ENCODE results near the gene IRF5. TPM values are rescaled to one million over a fixed set of nuclear protein-coding genes. Genes with fewer than 3 reads are reported as not detected.

IRF5 gene
- total and polyA plus RNA-seq, 10 of the 15 experiments (the other 5 are each of a cell fraction or from before 2014, with no cell fraction given): 5.4 to 90.3 (median 61.7) TPM

DNA sequence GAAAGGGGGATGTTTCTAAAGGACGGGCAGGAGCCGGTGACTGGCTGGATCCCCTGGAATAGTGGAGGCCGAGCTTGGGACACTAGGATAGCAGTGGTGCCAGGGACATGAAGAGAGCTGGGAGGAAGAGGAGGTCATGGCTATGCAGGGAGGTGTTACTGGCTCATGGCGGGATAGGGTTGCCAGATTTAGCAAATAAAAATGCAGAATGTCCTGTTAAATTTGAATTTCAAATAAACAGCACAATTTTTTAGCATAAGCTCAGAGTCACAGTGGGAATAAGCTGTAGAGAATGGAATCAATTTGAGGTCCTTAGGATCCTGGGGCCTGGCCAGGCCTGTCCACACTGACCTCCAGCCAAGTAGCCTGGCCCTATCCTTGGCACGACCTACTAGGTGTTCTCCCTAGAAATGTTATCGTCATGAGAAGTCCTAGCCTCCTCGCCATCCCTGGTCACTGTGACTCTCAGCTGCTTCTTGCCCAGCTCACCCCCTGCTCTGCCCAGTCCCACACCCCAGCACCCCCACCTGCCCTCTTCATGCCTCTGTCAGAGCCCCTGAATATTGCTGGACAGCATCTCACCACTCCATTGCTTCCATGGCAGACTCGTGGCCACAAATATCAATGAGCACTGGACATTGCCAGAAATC is 19.6 kb upstream of the IRF5 start (continued):
- TF ChIP-seq, protein P1, sequence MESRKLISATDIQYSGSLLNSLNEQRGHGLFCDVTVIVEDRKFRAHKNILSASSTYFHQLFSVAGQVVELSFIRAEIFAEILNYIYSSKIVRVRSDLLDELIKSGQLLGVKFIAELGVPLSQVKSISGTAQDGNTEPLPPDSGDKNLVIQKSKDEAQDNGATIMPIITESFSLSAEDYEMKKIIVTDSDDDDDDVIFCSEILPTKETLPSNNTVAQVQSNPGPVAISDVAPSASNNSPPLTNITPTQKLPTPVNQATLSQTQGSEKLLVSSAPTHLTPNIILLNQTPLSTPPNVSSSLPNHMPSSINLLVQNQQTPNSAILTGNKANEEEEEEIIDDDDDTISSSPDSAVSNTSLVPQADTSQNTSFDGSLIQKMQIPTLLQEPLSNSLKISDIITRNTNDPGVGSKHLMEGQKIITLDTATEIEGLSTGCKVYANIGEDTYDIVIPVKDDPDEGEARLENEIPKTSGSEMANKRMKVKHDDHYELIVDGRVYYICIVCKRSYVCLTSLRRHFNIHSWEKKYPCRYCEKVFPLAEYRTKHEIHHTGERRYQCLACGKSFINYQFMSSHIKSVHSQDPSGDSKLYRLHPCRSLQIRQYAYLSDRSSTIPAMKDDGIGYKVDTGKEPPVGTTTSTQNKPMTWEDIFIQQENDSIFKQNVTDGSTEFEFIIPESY (IDR thresholded peaks at IDR 0.05): no peak

DNA sequence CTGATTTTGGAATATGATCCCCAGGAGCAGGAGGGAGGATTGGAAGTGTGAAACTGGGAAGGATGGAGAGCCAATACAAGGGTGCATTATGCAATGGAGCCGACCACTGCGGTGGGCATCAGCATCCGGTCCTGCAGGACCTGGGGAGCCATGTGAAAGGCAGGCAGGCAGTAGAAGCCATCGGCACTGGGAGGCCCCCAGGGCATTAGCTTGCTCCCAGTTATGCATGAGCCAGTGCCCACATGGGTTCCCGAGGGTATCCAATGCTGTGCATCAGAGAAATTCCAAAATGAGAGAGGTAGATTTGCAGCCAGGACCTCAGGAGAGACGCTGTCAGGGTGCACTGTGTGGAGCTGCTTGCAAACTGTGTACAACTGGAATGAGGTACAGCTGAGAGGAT is 18.5 kb upstream of the IRF5 start:
- TF ChIP-seq STAT3 (IDR thresholded peaks at IDR 0.05; ENCODE audit: low read depth, low read length): no peak
- no peak for TF ChIP-seq ZBED1 (IDR thresholded peaks at IDR 0.05; ENCODE audit: borderline replicate concordance)
- TF ChIP-seq LARP7 (IDR thresholded peaks at IDR 0.05): no peak
- TF ChIP-seq CREM (IDR thresholded peaks at IDR 0.05; ENCODE audit: low read depth): no peak
- TF ChIP-seq, protein P1 (IDR thresholded peaks at IDR 0.05): no peak
- no peak for TF ChIP-seq YY1 (IDR thresholded peaks at IDR 0.05; ENCODE audit: low read depth, low read length)
- TF ChIP-seq ESRRA (IDR thresholded peaks at IDR 0.05; ENCODE audit: low read length): no peak
- TF ChIP-seq, protein P2, sequence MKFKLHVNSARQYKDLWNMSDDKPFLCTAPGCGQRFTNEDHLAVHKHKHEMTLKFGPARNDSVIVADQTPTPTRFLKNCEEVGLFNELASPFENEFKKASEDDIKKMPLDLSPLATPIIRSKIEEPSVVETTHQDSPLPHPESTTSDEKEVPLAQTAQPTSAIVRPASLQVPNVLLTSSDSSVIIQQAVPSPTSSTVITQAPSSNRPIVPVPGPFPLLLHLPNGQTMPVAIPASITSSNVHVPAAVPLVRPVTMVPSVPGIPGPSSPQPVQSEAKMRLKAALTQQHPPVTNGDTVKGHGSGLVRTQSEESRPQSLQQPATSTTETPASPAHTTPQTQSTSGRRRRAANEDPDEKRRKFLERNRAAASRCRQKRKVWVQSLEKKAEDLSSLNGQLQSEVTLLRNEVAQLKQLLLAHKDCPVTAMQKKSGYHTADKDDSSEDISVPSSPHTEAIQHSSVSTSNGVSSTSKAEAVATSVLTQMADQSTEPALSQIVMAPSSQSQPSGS (IDR thresholded peaks at IDR 0.05; ENCODE audit: low read length): no peak
- no peak for TF ChIP-seq PML (IDR thresholded peaks at IDR 0.05; ENCODE audit: low read length)
- TF ChIP-seq, protein P3, sequence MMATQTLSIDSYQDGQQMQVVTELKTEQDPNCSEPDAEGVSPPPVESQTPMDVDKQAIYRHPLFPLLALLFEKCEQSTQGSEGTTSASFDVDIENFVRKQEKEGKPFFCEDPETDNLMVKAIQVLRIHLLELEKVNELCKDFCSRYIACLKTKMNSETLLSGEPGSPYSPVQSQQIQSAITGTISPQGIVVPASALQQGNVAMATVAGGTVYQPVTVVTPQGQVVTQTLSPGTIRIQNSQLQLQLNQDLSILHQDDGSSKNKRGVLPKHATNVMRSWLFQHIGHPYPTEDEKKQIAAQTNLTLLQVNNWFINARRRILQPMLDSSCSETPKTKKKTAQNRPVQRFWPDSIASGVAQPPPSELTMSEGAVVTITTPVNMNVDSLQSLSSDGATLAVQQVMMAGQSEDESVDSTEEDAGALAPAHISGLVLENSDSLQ (IDR thresholded peaks at IDR 0.05): no peak
- TF ChIP-seq CREB1 (IDR thresholded peaks at IDR 0.05; ENCODE audit: low read depth): no peak
- no peak for TF ChIP-seq MTA2 (IDR thresholded peaks at IDR 0.05; ENCODE audit: low read depth)
- TF ChIP-seq, protein P4, sequence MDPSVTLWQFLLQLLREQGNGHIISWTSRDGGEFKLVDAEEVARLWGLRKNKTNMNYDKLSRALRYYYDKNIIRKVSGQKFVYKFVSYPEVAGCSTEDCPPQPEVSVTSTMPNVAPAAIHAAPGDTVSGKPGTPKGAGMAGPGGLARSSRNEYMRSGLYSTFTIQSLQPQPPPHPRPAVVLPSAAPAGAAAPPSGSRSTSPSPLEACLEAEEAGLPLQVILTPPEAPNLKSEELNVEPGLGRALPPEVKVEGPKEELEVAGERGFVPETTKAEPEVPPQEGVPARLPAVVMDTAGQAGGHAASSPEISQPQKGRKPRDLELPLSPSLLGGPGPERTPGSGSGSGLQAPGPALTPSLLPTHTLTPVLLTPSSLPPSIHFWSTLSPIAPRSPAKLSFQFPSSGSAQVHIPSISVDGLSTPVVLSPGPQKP (IDR thresholded peaks at IDR 0.05; ENCODE audit: low read depth, low read length): no peak
- TF ChIP-seq HCFC1 (IDR thresholded peaks at IDR 0.05; ENCODE audit: low read length): no peak
- ChIA-PET CTCF (interaction anchor here (1.6 kb wide), 1 partner anchor 14 kb away, joined by 4 read pairs; no protein-coding TSS in a partner anchor), RAD21 (ENCODE audit: unreplicated experiment) (no interaction called here), POLR2A (no interaction called here), SMC1A (ENCODE audit: uncharacterized antibody, unreplicated experiment) (interaction anchor here (1.1 kb wide), 1 partner anchor 22 kb away, joined by 5 read pairs; no protein-coding TSS in a partner anchor)
- Histone ChIP-seq H3K4me2 (ENCODE audit: control insufficient read depth, insufficient read depth) (no peak overlapping the region), H3K79me2 (ENCODE audit: control insufficient read depth, insufficient read depth, low read length) (no peaks in the 10 kb centered on the region), H3K9me3 (replicated peaks; ENCODE audit: control insufficient read depth, insufficient read depth, low read length) (no peaks in the 10 kb centered on the region), H3K27me3 (replicated peaks in 1 of 2; ENCODE audit: control insufficient read depth in 2 of 2, insufficient read depth in 2 of 2, low read length in 1 of 2) (no peaks in the 10 kb centered on the region), H3K4me3 (no peak overlapping the region), H3K9ac (ENCODE audit: control insufficient read depth, insufficient read depth, low read length) (no peak overlapping the region), H3K4me1 (ENCODE audit: control insufficient read depth, insufficient read depth, low read length) (peaks cover 9% of the 10 kb centered on the region), H2AFZ (ENCODE audit: control insufficient read depth, low read depth, low read length) (no peak overlapping the region), H3K27ac (ENCODE audit: control insufficient read depth, insufficient read depth) (no peak overlapping the region), H3K36me3 (ENCODE audit: control insufficient read depth in 2 of 2, insufficient read depth in 2 of 2, low read length in 1 of 2) (no peaks in the 10 kb centered on the region), H4K20me1 (ENCODE audit: control insufficient read depth, insufficient read depth) (no peaks in the 10 kb centered on the region)
- FAIRE-seq: no peak
- BruUV-seq (replicated peaks): no TSS peak
- intact Hi-C loops (cut with micrococcal nuclease; ENCODE audit: unreplicated experiment) (no loop called here), in situ Hi-C loops (cut with MboI) (no loop called here)
- no peak for DNase-seq (ENCODE audit: low read depth, low spot score)
- no peak for ATAC-seq
- 39% methylated on average over 6 of the region's 6 CpGs for WGBS (ENCODE audit: insufficient coverage, insufficient replicate concordance, low lambda C conversion rate, missing lambda C conversion rate)
